Natural killer cell (primary cell): Measurements from ENCODE around the gene JPH3. TPM values are rescaled to one million over a fixed set of nuclear protein-coding genes. Genes with fewer than 3 reads are reported as not detected.

Source experiments
- ATAC-seq, 3 donors: fragments of 150-1000 bp in 2 of 3; fragments of 200-7000 bp in 1 of 3; cut with Tn5 transposase; 1 replicate in 1 of 3; 2 replicates in 2 of 3; pipeline ENCODE4 v1.10.0; 2021; ENCODE audit warnings: mild to moderate bottlenecking in 2 of 3, moderate library complexity in 2 of 3
- DNase-seq, 2 donors: peaks; one replicate each; pipeline versions ENCODE4 v3.0.0 to v3.0.0-alpha.2; 2013 to 2021; ENCODE audit warnings: mixed read lengths in 1 of 2
- H3K27ac ChIP-seq: one replicate; pipeline ENCODE4 v1.5.1; 2013; ENCODE audit warnings: mild to moderate bottlenecking, low read length
- H3K27me3 ChIP-seq: one replicate; pipeline ENCODE4 v1.6.1; 2013; ENCODE audit warnings: low read length; ENCODE audit not compliant: control insufficient read depth, insufficient read depth
- H3K36me3 ChIP-seq: one replicate; pipeline ENCODE4 v1.6.1; 2013; ENCODE audit warnings: low read length; ENCODE audit not compliant: control insufficient read depth, insufficient read depth
- H3K4me1 ChIP-seq: one replicate; pipeline ENCODE4 v1.6.1; 2013; ENCODE audit warnings: low read length; ENCODE audit not compliant: control insufficient read depth, insufficient read depth
- H3K4me3 ChIP-seq: one replicate; pipeline ENCODE4 v1.5.1; 2013; ENCODE audit warnings: low read length
- H3K9me3 ChIP-seq: one replicate; pipeline ENCODE4 v1.6.1; 2013; ENCODE audit warnings: low read length; ENCODE audit not compliant: control insufficient read depth, insufficient read depth
- H3K27ac Mint-ChIP-seq, 2 donors: one replicate each; pipeline ENCODE4 v1.8.0; 2022; ENCODE audit warnings: mild to moderate bottlenecking in 2 of 2, mixed read lengths in 2 of 2, moderate library complexity in 1 of 2
- H3K27me3 Mint-ChIP-seq, 2 donors: one replicate each; pipeline ENCODE4 v1.8.0; 2022; ENCODE audit warnings: low read depth in 2 of 2, mixed read lengths in 2 of 2
- H3K36me3 Mint-ChIP-seq: one replicate; pipeline ENCODE4 v1.8.0; 2022; ENCODE audit warnings: mixed read lengths
- H3K4me1 Mint-ChIP-seq, 2 donors: one replicate each; pipeline ENCODE4 v1.8.0; 2022; ENCODE audit warnings: mixed read lengths in 2 of 2
- H3K4me3 Mint-ChIP-seq: one replicate; pipeline ENCODE4 v1.8.0; 2022; ENCODE audit warnings: mild to moderate bottlenecking, moderate library complexity, mixed read lengths
- H3K9me3 Mint-ChIP-seq, 2 donors: one replicate each; pipeline ENCODE4 v1.8.0; 2022; ENCODE audit warnings: mixed read lengths in 2 of 2
- CTCF ChIP-seq: fragments of 200-600 bp; IDR thresholded peaks from one replicate; pipeline ENCODE4 v1.8.0; 2022; ENCODE audit warnings: antibody characterized with exemption
- WGBS: methylation state at CpG from one replicate; pipeline ENCODE4 v1.1.7; 2013; ENCODE audit warnings: missing lambda C conversion rate; ENCODE audit not compliant: insufficient coverage; 5-methylcytosine and 5-hydroxymethylcytosine counted together
- intact Hi-C: fragments of 100-400 bp; cut with micrococcal nuclease; formaldehyde crosslinking; loops from one replicate; pipeline ENCODE4 v1.14.2; 2022
- total RNA-seq, 4 donors: library from RNA; stranded (reverse); fragments of 120-200 nt in 1 of 4; gene quantifications; one replicate each; pipeline versions ENCODE4 v1.2.3 to v1.2.4, GENCODE V29; 2013 to 2022

JPH3 gene
- total RNA-seq, 3 donors from 2014 or later (not counting 1 experiment from before 2014, with no cell fraction given), result not detected

GRCh38 chr16:87597324-87597830 lies 4.9 kb upstream of the JPH3 start:
- H3K4me3 ChIP-seq, result no peak overlapping the region
- TF ChIP-seq CTCF, result no peak
- peaks cover 13% of the 10 kb centered on the region for H3K27me3 ChIP-seq
- no peak for ATAC-seq
- no peaks in the 10 kb centered on the region for H3K36me3 ChIP-seq
- Mint-ChIP-seq H3K9me3 (no peaks in the 10 kb centered on the region), H3K4me3 (no peak overlapping the region), H3K27ac (no peak overlapping the region), H3K27me3 (peaks cover 22 to 40% of the 10 kb centered on the region in 2 donors), H3K4me1 (no peaks in the 10 kb centered on the region), H3K36me3 (no peaks in the 10 kb centered on the region)
- H3K27ac ChIP-seq, result no peak overlapping the region
- intact Hi-C loops, result no loop called here
- H3K4me1 ChIP-seq, result no peaks in the 10 kb centered on the region
- no peaks in the 10 kb centered on the region for H3K9me3 ChIP-seq
- DNase-seq, result no peak
- WGBS, result 96% methylated on average over 6 of the region's 6 CpGs

GRCh38 chr16:87598431-87598830 lies 3.9 kb upstream of the JPH3 start:
- H3K9me3 Mint-ChIP-seq, result no peaks in the 10 kb centered on the region
- H3K4me3 Mint-ChIP-seq, result no peak overlapping the region
- H3K27me3 Mint-ChIP-seq, result peaks cover 20 to 43% of the 10 kb centered on the region in 2 donors
- no peak overlapping the region for H3K27ac Mint-ChIP-seq
- TF ChIP-seq CTCF, result no peak
- H3K27ac ChIP-seq, result no peak overlapping the region
- DNase-seq (no peak), ATAC-seq (no peak)
- H3K4me3 ChIP-seq, result no peak overlapping the region
- H3K4me1 ChIP-seq, result no peaks in the 10 kb centered on the region
- intact Hi-C loops, result no loop called here
- peaks cover 18% of the 10 kb centered on the region for H3K27me3 ChIP-seq
- 87% methylated on average over 5 of the region's 5 CpGs for WGBS
- no peaks in the 10 kb centered on the region for H3K36me3 ChIP-seq
- H3K9me3 ChIP-seq, result no peaks in the 10 kb centered on the region
- no peaks in the 10 kb centered on the region for H3K36me3 Mint-ChIP-seq
- peaks cover 0 to 4% of the 10 kb centered on the region in 2 donors for H3K4me1 Mint-ChIP-seq

GRCh38 chr16:87600246-87600645 lies 2.1 kb upstream of the JPH3 start:
- Histone ChIP-seq H3K4me1 (no peaks in the 10 kb centered on the region), H3K4me3 (no peak overlapping the region), H3K36me3 (no peaks in the 10 kb centered on the region), H3K27ac (no peak overlapping the region), H3K27me3 (peaks cover 31% of the 10 kb centered on the region), H3K9me3 (no peaks in the 10 kb centered on the region)
- no peak for TF ChIP-seq CTCF
- no peak overlapping the region for H3K4me3 Mint-ChIP-seq
- peaks cover 0 to 4% of the 10 kb centered on the region in 2 donors for H3K4me1 Mint-ChIP-seq
- ATAC-seq (no peak), DNase-seq (no peak)
- H3K27ac Mint-ChIP-seq, result no peak overlapping the region
- H3K36me3 Mint-ChIP-seq, result no peaks in the 10 kb centered on the region
- H3K9me3 Mint-ChIP-seq, result no peaks in the 10 kb centered on the region
- peaks cover 28 to 48% of the 10 kb centered on the region in 2 donors for H3K27me3 Mint-ChIP-seq
- intact Hi-C loops, result no loop called here
- WGBS, result 78% methylated on average over 6 of the region's 6 CpGs

GRCh38 chr16:87601401-87601981 lies 817 bp upstream of the JPH3 start:
- no peak overlapping the region for H3K4me3 Mint-ChIP-seq
- intact Hi-C loops, result no loop called here
- no peaks in the 10 kb centered on the region for H3K36me3 ChIP-seq
- no peaks in the 10 kb centered on the region for H3K4me1 ChIP-seq
- H3K27ac ChIP-seq, result no peak overlapping the region
- peaks cover 0 to 4% of the 10 kb centered on the region in 2 donors for H3K4me1 Mint-ChIP-seq
- no peaks in the 10 kb centered on the region for H3K9me3 Mint-ChIP-seq
- DNase-seq, result no peak
- no peak for TF ChIP-seq CTCF
- H3K9me3 ChIP-seq, result no peaks in the 10 kb centered on the region
- H3K27me3 ChIP-seq, result peaks cover 34% of the 10 kb centered on the region
- peaks cover 28 to 53% of the 10 kb centered on the region in 2 donors for H3K27me3 Mint-ChIP-seq
- no peak for ATAC-seq
- H3K36me3 Mint-ChIP-seq, result no peaks in the 10 kb centered on the region
- H3K4me3 ChIP-seq, result no peak overlapping the region
- H3K27ac Mint-ChIP-seq, result no peak overlapping the region
- 7% methylated on average over 28 of the region's 32 CpGs for WGBS
